ENCODE measurements around the gene QSOX2.

QSOX2 gene

DNA sequence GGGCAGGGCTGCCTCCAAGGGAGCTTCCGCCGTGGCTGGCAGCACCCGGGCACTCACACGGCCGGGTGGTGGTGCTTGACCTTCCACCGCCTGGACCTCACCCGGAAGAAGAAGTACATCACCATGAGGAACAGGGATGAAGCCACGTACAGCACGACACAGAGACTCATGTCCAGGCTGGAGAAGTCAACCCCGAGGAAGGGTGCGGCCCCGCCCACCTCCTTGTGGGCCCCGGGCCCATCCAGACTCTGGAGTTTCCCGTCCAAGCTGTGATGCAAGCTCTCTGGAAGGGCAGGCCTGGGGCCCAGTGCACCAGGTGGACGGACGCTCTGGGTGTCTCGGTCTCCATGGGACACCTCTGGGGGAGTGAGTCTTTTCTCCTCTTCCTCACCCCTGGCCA, 36.9 kb downstream of the QSOX2 start:
- Mint-ChIP-seq H3K4me3 (no peak overlapping the region), H3K27me3 (peaks cover 18% of the 10 kb centered on the region), H3K27ac (no peak overlapping the region), H3K9me3 (no peaks in the 10 kb centered on the region), H3K4me1 (ENCODE audit: low read depth) (no peaks in the 10 kb centered on the region), H3K36me3 (ENCODE audit: low read depth) (peaks cover 75% of the 10 kb centered on the region)
- DNase-seq: no peak

DNA sequence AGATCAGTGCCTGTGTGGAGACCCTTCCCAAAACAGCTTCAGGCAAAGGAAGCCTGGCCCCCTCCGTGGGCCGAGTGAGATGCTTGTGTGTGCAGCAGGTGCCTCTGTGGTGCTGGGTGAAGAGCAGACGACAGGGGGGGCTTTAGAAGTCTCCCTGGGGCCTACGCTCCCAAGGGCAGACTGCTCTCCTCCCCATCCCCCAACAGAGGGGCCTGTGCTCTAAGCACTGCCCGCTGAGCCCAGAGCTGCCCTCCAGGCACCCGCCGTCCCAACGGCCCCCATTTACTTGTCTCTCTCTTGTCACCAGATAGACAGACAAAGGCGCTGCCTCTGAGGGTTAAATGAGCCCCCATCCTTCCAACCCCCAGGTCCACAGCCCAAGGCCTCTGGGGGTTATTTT, 38.0 kb downstream of the QSOX2 start:
- H3K9me3 Mint-ChIP-seq: no peaks in the 10 kb centered on the region
- DNase-seq: no peak
- H3K4me1 Mint-ChIP-seq (ENCODE audit: low read depth): no peaks in the 10 kb centered on the region
- peaks cover 24% of the 10 kb centered on the region for H3K27me3 Mint-ChIP-seq
- H3K27ac Mint-ChIP-seq: no peak overlapping the region
- peaks cover 65% of the 10 kb centered on the region for H3K36me3 Mint-ChIP-seq (ENCODE audit: low read depth)
- H3K4me3 Mint-ChIP-seq: no peak overlapping the region

DNA sequence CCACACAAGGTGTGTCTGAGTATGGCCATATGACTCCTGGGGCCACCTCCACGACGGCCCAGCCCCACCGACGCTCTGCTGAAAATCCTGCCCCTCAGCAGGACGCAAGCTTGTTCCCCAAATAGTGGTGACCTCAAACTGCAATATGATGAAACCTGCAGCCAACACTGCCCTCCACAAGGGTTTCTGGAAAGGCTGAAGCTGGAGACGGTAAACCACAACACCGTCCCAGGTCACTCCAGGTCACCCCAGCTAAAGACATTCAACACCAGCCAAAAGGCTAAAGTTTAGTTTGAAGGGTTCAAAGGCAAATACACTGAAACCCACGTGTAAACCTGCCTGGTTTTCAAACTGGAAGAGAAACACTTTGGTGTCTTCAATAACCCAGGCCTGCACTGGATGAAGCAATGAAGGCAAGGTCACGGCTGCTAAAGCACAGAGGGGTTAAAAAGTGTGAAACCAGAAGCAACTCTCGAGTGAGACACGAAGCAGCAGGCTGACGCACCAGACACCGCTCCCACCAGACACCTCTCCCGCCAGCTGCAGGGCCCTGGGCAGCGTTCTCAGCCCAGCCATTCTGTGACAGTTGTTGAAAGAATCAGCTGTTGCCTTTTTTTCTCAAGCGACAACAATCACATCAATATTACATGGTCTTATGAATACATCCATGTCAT, 38.9 kb downstream of the QSOX2 start:
- Mint-ChIP-seq H3K36me3 (ENCODE audit: low read depth) (peaks cover 56% of the 10 kb centered on the region), H3K27ac (no peak overlapping the region), H3K9me3 (no peaks in the 10 kb centered on the region)

DNA sequence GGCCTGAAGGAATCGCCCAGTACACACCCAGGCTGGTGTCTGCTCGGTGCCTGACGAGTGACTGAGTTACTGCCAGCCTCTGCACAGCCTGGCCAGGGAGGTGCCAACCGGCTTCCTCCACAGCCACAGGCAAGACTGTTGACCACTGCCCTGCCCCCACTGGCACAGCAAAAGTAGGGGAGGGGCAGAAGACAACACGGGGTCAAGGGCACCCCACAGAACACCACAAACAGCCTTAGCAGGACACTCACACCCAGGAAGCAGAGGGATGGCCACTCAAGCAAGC, 40.0 kb downstream of the QSOX2 start:
- no peak overlapping the region for H3K27ac Mint-ChIP-seq
- H3K27me3 Mint-ChIP-seq: peaks cover 40% of the 10 kb centered on the region
- peaks cover 45% of the 10 kb centered on the region for H3K36me3 Mint-ChIP-seq (ENCODE audit: low read depth)
- H3K4me1 Mint-ChIP-seq (ENCODE audit: low read depth): no peaks in the 10 kb centered on the region
- no peaks in the 10 kb centered on the region for H3K9me3 Mint-ChIP-seq
- DNase-seq: no peak
- no peak overlapping the region for H3K4me3 Mint-ChIP-seq

More for the DNA sequence above, 38.9 kb downstream of the QSOX2 start:
- H3K27me3 Mint-ChIP-seq: peaks cover 31% of the 10 kb centered on the region
- no peaks in the 10 kb centered on the region for H3K4me1 Mint-ChIP-seq (ENCODE audit: low read depth)
- no peak overlapping the region for H3K4me3 Mint-ChIP-seq
- no peak for DNase-seq

DNA sequence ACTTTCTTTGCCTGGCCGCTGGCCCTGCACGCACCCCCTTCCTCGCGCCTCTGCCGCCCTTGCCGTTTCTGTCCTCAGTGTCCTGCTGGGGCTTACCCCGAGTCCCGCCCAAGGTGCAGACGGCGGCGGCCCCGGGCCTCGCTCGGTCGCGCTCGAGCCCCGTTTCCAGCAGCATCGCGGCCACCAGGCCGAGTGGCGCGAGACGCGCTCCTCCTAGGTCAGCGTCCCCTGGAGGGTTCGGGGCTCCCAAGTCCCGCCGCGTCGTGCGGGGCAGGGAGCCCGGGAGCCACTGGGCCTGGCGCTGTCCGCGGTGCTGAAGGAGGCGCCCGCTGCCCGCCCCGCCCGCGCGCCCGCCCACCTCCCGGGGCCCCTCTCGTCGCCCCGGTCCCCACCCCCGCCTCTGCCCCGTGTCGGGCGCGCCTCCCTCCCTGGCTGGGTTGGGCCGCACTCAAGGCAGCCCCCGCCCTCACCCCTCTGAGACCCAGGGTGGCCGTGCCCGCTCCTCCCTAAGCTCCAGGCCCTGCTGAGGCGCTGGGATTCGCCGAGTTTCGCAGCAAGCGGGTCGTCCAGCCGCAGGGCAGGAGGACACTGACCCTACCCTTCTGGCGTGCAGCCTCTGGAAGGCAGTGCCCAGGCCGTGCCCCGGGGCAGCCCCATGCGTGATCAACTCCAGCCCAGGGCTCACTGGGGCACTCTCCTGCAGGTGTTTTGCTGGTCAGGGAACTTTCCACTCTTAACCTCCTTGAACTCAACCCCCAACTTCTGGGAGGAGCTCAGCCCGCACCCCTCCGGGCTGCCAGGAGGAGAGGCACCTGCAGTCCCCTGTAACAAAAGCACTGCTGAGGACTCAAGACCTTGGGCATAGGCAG, 40.5 kb downstream of the QSOX2 start, which contains the start of gene LHX3:
Gene LHX3 (minus strand): TSS at position 291 of the 869 bp plus-strand sequence. CDS start 116 bp downstream, at position 175.
- Mint-ChIP-seq H3K27me3 (peaks cover 46% of the 10 kb centered on the region), H3K4me3 (no peak within 1 kb of the TSS), H3K27ac (no peak within 1 kb of the TSS), H3K4me1 (ENCODE audit: low read depth) (no peaks in the 10 kb centered on the region), H3K9me3 (no peaks in the 10 kb centered on the region), H3K36me3 (ENCODE audit: low read depth) (peaks cover 39% of the 10 kb centered on the region)
- DNase-seq: no peak

DNA sequence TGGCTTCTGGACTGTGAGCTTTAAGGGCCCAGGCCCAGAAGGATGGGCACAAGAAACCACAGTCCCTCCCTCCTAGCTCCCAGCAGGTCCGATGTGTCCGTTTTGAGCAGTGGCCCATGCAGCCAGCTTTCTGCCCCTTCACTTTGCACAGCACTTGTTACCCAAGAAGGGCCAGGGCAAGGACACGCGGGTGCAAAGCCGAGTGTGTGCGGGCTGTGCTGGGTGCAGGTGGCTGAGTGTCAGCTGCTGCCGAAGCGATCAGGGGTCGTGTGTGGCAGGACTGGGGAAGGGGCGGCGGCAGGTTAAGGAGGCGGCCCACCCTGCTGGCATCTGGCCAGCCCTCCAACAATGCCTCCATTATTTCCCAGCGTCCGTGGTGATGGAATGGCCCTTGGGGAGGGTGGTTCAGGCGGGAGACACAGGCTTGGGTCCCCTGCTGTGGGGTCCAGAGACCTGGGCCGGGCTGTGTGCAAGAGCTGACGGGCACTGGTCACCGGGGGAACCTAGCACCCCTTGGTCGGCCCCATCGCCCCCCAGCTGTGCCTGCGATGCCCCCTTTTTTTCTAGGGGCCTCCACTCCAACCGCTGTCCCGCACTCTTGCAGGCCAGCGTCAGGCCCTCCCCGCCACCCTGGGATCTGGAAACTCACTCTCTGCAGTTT, 41.3 kb downstream of the QSOX2 start:
- H3K36me3 Mint-ChIP-seq (ENCODE audit: low read depth): peaks cover 31% of the 10 kb centered on the region
- H3K27ac Mint-ChIP-seq: no peak overlapping the region
- H3K9me3 Mint-ChIP-seq: no peaks in the 10 kb centered on the region
- no peaks in the 10 kb centered on the region for H3K4me1 Mint-ChIP-seq (ENCODE audit: low read depth)
- no peak overlapping the region for H3K4me3 Mint-ChIP-seq
- no peak for DNase-seq
- H3K27me3 Mint-ChIP-seq: peaks cover 52% of the 10 kb centered on the region

DNA sequence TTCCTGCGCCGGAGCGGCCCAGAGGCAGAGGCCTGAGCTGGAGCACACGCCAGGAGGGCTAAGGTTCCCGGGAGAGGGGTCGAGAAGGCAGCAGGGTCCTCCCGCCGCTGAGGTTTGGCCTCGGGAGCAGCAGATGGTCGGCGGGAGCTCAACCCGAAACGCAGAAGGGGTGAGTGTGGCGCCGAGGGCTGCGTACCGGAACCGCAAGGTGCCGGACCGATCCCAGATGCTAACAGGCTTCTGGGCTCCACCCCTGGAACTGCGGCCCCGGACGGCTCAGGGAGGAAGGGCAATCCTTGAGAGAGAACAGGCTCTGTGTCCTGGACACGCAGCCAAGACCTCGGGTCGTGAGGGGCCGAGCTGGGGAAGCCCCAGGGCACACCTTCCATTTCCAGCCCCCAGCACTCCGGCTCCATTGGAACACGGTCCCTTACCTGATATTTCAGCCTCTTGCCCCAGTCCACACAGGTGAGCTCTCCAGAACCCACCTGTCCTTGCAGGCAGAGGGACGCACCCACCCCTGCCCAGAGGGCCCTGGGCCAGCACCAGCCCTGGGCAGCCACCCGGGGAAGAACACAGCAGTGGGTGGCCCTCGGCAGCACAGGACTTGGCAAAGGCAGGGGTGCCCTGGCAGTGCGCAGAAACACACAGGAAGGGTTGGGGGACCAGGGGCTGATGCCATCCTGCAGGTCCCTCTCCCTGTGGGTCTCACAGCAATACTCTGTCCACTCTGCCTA, 42.0 kb downstream of the QSOX2 start:
- no peaks in the 10 kb centered on the region for H3K4me1 Mint-ChIP-seq (ENCODE audit: low read depth)
- peaks cover 24% of the 10 kb centered on the region for H3K36me3 Mint-ChIP-seq (ENCODE audit: low read depth)
- no peak for DNase-seq
- H3K9me3 Mint-ChIP-seq: no peaks in the 10 kb centered on the region
- H3K27ac Mint-ChIP-seq: peak overlapping the region; percentile 40
- H3K27me3 Mint-ChIP-seq: peaks cover 54% of the 10 kb centered on the region
- no peak overlapping the region for H3K4me3 Mint-ChIP-seq

DNA sequence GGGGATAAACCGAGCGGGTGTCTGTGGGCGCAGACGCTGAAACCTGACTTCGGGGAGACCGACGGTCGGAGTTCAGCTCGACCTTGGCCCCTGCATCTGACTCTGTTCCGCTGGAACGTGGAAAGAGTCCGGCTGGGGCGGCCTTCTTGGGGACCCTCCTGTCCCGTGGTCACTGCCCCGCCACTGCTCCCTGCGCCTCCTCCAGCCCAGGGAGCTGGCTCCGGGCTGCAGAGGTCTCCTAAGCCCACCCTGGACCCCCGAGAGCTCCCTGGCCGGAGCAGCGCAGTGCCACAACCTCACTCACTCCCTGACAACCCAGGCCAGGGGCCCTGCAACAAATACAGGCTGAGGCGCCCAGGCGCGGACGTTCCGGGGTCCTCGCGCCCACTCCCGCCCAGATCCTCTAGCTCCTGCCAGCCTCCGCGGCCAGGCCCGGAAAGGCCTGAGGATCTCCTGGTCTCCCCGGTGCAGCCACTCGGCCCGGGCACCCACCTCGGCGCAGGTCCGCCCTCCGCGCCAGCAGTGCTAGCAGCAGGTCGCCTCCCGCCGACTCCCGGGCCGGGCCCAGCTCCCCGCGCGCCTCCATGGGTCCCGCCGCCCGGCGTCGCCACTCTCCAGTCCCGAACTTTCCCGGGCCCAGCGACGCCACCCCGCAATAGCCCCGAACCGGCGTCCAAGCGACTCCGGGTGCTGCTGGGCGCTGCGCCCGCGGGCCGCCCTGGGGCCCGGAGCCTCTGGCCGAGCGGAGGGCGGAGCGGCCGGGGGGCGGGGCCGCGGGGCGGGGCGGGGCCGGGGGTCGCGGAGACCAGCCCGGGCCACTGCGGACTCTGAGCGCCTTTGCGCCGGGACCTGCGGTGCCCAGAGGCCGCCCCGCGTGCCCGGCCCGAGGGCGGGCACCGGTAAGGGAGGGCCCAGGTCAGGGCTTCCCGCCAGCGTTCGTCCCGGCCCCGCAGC, 42.9 kb downstream of the QSOX2 start:
- Mint-ChIP-seq H3K27ac (no peak overlapping the region), H3K27me3 (peaks cover 62% of the 10 kb centered on the region), H3K36me3 (ENCODE audit: low read depth) (peaks cover 18% of the 10 kb centered on the region), H3K9me3 (no peaks in the 10 kb centered on the region), H3K4me3 (no peak overlapping the region), H3K4me1 (ENCODE audit: low read depth) (no peaks in the 10 kb centered on the region)
- DNase-seq: no peak

DNA sequence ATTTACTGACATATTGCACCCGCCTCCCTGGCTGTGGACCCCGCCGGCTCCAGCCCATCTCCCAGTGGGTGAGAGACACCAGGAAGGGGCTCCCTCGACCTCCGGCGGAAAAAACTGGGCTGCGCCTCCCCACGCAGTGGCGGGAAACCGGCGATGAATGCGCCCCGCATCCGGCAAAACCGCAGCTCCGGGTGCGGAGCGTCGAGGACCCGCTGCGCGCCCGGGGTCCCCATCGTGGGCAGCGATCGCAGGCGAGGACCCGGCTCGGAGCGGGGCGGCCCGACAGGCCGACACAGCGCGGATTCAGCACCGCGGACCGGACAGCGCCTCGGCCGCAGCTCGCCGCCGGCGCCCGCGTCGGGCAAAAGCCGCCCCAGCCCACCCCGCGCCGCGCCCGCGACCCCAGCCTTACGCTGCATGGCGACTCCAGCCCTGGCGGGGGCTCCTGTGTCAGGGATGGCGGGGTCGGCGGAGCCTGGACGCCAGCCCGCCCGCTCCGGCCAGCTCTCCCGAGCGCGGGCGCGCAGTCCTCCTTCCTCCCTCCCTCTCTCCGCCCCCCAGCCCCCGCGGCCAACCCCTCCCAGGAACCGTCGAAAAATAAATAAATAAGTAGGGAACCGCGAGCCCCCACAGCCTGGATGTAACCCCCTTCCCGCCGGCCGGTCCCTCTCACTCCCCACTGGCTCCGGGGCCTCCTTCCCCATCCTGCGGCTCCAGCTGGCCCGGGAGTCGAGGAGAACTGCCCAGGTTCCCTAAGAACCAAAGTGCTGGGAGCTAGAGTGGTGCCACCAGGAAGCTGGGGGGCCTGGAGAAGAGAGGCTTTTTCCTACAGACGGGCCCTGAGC, 43.8 kb downstream of the QSOX2 start:
- no peak overlapping the region for H3K4me3 Mint-ChIP-seq
- no peaks in the 10 kb centered on the region for H3K9me3 Mint-ChIP-seq
- H3K27ac Mint-ChIP-seq: no peak overlapping the region
- peaks cover under 1% of the 10 kb centered on the region for H3K4me1 Mint-ChIP-seq (ENCODE audit: low read depth)
- DNase-seq: no peak
- H3K36me3 Mint-ChIP-seq (ENCODE audit: low read depth): peaks cover 9% of the 10 kb centered on the region
- peaks cover 69% of the 10 kb centered on the region for H3K27me3 Mint-ChIP-seq

DNA sequence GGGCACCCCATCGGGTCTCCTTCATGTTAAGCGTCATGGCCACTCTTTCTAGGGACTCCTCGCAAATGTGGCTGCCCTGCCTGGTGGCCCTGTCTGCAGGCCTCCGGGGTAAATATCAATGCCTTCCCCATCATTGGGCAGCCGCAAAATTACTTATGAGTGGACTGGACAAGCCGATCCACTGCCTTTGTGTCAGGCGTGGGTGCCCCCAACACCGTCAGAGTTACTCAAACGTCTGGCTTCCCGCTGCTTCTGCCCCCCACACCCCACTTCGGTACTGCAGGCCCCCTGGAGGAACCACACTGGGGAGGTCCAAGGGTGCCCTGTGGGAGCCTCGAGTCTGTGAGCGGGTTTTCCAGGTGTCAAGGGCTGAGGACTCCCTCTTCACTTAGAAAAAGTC, 44.4 kb downstream of the QSOX2 start:
- Mint-ChIP-seq H3K9me3 (no peaks in the 10 kb centered on the region), H3K36me3 (ENCODE audit: low read depth) (peaks cover 4% of the 10 kb centered on the region), H3K27ac (no peak overlapping the region), H3K27me3 (peaks cover 75% of the 10 kb centered on the region), H3K4me1 (ENCODE audit: low read depth) (peaks cover 7% of the 10 kb centered on the region), H3K4me3 (no peak overlapping the region)
- no peak for DNase-seq

DNA sequence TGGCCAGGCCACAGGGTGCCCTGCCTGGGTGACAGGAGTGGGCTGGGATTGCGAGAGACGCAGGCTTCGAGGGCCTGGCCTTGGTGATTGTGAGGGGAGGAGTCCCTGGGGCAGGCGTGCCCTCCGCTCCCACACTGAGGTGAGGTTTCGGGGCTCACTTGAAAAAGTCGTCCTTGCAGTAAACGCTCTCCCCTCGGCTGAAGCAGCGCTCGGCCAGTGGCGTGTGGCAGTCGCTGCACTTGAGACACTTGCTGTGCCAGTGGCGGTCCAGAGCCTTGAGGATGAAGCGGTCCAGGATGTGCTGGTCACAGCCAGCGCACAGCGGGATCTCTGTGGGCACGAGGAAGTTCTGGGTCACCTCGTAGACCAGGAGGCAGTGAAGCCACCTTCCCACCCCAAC, 45.2 kb downstream of the QSOX2 start:
- H3K36me3 Mint-ChIP-seq (ENCODE audit: low read depth): no peaks in the 10 kb centered on the region
- no peak overlapping the region for H3K4me3 Mint-ChIP-seq
- no peak overlapping the region for H3K27ac Mint-ChIP-seq
- H3K4me1 Mint-ChIP-seq (ENCODE audit: low read depth): peaks cover 8% of the 10 kb centered on the region
- DNase-seq: no peak
- H3K27me3 Mint-ChIP-seq: peaks cover 77% of the 10 kb centered on the region
- no peaks in the 10 kb centered on the region for H3K9me3 Mint-ChIP-seq

DNA sequence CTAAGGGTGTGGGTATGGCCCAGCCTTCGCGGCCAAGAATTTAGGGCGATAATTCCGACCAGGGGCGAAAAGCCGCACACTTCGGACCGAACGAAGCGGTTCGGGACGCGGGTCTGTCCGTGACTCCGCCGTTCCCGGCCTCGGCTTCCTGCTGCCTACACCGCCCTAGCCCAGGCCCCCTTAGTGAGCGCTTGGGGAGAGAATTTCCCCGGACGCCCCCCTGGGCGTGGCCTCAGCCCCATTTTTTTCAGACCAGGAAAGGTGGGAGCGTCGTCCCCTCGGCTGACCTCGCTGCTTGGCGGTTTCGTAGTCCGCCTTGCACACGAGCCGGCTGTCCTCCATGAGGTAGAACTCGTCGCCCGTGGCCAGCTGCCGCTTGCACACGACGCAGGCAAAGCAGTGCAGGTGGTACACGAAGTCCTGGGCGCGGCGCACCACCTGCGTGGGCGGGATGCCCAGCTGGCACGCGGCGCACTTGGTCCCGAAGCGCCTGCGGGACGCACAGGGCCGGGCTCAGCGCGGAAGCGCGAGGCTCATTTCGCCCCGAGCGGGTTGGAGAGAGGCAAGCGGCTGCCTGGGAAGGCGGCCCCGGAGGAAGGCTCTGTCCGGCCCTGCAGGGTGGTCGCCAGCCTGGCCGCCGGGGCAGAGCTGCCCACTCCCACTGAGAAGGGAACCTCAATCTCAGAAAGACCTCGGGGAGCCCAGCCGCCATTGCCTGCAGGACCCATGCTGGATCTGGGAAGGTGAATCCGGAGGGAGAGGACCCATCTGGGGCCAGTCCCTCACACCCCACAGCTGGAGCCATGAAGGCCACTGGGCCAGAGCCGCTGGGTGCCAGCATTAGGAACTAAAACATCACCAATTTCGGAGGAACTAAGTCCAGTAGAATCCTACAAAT, 46.0 kb downstream of the QSOX2 start:
- no peak overlapping the region for H3K27ac Mint-ChIP-seq
- no peaks in the 10 kb centered on the region for H3K36me3 Mint-ChIP-seq (ENCODE audit: low read depth)
- peaks cover 8% of the 10 kb centered on the region for H3K4me1 Mint-ChIP-seq (ENCODE audit: low read depth)
- DNase-seq: no peak
- H3K27me3 Mint-ChIP-seq: peaks cover 81% of the 10 kb centered on the region
- H3K9me3 Mint-ChIP-seq: no peaks in the 10 kb centered on the region
- H3K4me3 Mint-ChIP-seq: no peak overlapping the region
